ENCODE data around the gene RANBP2.
"Not testable (repeated sequence)": the region's sequence is repeated elsewhere in the genome, so short reads cannot be mapped to it uniquely, and the experiment has no call there.

RANBP2 gene

GRCh38 chr2:108719149-108720044 is at the start of gene RANBP2:
TSS of gene RANBP2 (plus strand) at chr2:108719482. CDS start at chr2:108719607, 125 bp downstream.
- H3K4me3 ChIP-seq (ENCODE audit: low read depth, low read length) = peak within 1 kb of the TSS; percentile 97
- peak; percentile 95 for DNase-seq (ENCODE audit: low read depth)
- TF ChIP-seq CTCF (IDR thresholded peaks at IDR 0.05; ENCODE audit: low read depth, low read length, missing control alignments) = no peak

GRCh38 chr2:108670282-108670681 is 49.0 kb upstream of the RANBP2 start:
- DNase-seq (ENCODE audit: low read depth); H3K4me3 ChIP-seq (ENCODE audit: low read depth, low read length): not testable (repeated sequence)

- H3K4me3 ChIP-seq (ENCODE audit: low read depth, low read length); DNase-seq (ENCODE audit: low read depth): not testable (repeated sequence)
Observed at GRCh38 chr2:108672200-108672805, 47.0 kb upstream of the RANBP2 start.

GRCh38 chr2:108676522-108676921 is 42.8 kb upstream of the RANBP2 start:
- H3K4me3 ChIP-seq (ENCODE audit: low read depth, low read length); DNase-seq (ENCODE audit: low read depth): not testable (repeated sequence)

GRCh38 chr2:108677239-108677744 is 42.0 kb upstream of the RANBP2 start:
- H3K4me3 ChIP-seq (ENCODE audit: low read depth, low read length); DNase-seq (ENCODE audit: low read depth): not testable (repeated sequence)

GRCh38 chr2:108678198-108678651 is 41.1 kb upstream of the RANBP2 start:
- H3K4me3 ChIP-seq (ENCODE audit: low read depth, low read length); DNase-seq (ENCODE audit: low read depth): not testable (repeated sequence)

- H3K4me3 ChIP-seq (ENCODE audit: low read depth, low read length); DNase-seq (ENCODE audit: low read depth): not testable (repeated sequence)
Observed at GRCh38 chr2:108680805-108681204, 38.5 kb upstream of the RANBP2 start.

- not testable (repeated sequence) for DNase-seq (ENCODE audit: low read depth); H3K4me3 ChIP-seq (ENCODE audit: low read depth, low read length)
Observed at GRCh38 chr2:108688818-108689756, 30.2 kb upstream of the RANBP2 start.

- not testable (repeated sequence) for H3K4me3 ChIP-seq (ENCODE audit: low read depth, low read length); DNase-seq (ENCODE audit: low read depth)
- peak; percentile 3 for TF ChIP-seq CTCF (IDR thresholded peaks at IDR 0.05; ENCODE audit: low read depth, low read length, missing control alignments)
Observed at GRCh38 chr2:108690001-108690400, 29.3 kb upstream of the RANBP2 start.

GRCh38 chr2:108691447-108691846 is 27.8 kb upstream of the RANBP2 start:
- no peak for DNase-seq (ENCODE audit: low read depth)
- no peak overlapping the region for H3K4me3 ChIP-seq (ENCODE audit: low read depth, low read length)
- no peak for TF ChIP-seq CTCF (IDR thresholded peaks at IDR 0.05; ENCODE audit: low read depth, low read length, missing control alignments)

All from GM12864 (cell line).